Osteoblast (primary cell): ENCODE results near the gene TLR6. TPM values are rescaled to one million over a fixed set of nuclear protein-coding genes. Genes with fewer than 3 reads are reported as not detected.
A peak's percentile ranks its signal among the peaks of the same experiment; 100 is the strongest.

Experiments
- DNase-seq: peaks from one replicate; pipeline ENCODE4 v3.0.0; 2011; ENCODE audit warnings: low spot score, mixed read lengths; ENCODE audit not compliant: insufficient read length; ENCODE audit errors: missing footprints
- H2AFZ ChIP-seq: 2 replicates; pipeline ENCODE4 v1.6.0; 2011; ENCODE audit warnings: mild to moderate bottlenecking, low read length
- H3K27ac ChIP-seq: 2 replicates; pipeline ENCODE4 v1.5.1; 2011; ENCODE audit warnings: mild to moderate bottlenecking, low read depth, low read length, moderate library complexity
- H3K27me3 ChIP-seq: 2 replicates; pipeline ENCODE4 v1.6.0; 2012; ENCODE audit warnings: mild to moderate bottlenecking, control low read depth, inconsistent platforms, low read length, moderate library complexity; ENCODE audit not compliant: insufficient read depth
- H3K36me3 ChIP-seq: 2 replicates; pipeline ENCODE4 v1.5.1; 2011; ENCODE audit warnings: mild to moderate bottlenecking, low read length, control low read depth, moderate library complexity; ENCODE audit not compliant: insufficient read depth
- H3K4me1 ChIP-seq: 2 replicates; pipeline ENCODE4 v1.5.1; 2011; ENCODE audit warnings: mild to moderate bottlenecking, low read length, control low read depth, moderate library complexity; ENCODE audit not compliant: insufficient read depth
- H3K4me2 ChIP-seq: 2 replicates; pipeline ENCODE4 v1.6.0; 2011; ENCODE audit warnings: mild to moderate bottlenecking, low read length; ENCODE audit not compliant: insufficient read depth
- H3K4me3 ChIP-seq: fragments of 200-600 bp; sonication (generic); 3 replicates; pipeline ENCODE4 v1.5.1; 2012; ENCODE audit warnings: mild to moderate bottlenecking, low read length, inconsistent platforms; ENCODE audit not compliant: insufficient read depth
- H3K79me2 ChIP-seq: 2 replicates; pipeline ENCODE4 v1.6.0; 2012; ENCODE audit warnings: mild to moderate bottlenecking, low read length, control low read depth, inconsistent platforms; ENCODE audit not compliant: insufficient read depth
- H3K9me3 ChIP-seq: 2 replicates; pipeline ENCODE4 v1.5.1; 2011; ENCODE audit warnings: low read depth, low read length, control low read depth
- H4K20me1 ChIP-seq: 2 replicates; pipeline ENCODE4 v1.6.0; 2012; ENCODE audit warnings: mild to moderate bottlenecking, low read length, control low read depth; ENCODE audit not compliant: insufficient read depth
- total RNA-seq: library from RNA; depleted of rRNA; stranded (reverse); fragments of >200 nt; gene quantifications from 2 replicates; pipeline ENCODE4 v1.2.3, GENCODE V29; 2012
- TF ChIP-seq, protein P1 (sequence below): IDR thresholded peaks from 2 replicates; pipeline ENCODE4 v1.5.1; 2011; ENCODE audit warnings: mild to moderate bottlenecking, low read depth, low read length, moderate library complexity; ENCODE audit errors: extremely low read depth

TLR6 gene
- total RNA-seq, 1 donor, result 5.1 TPM

GRCh38 chr4:38884254-38884653, 27.6 kb upstream of the TLR6 start:
- H3K79me2 ChIP-seq, result peaks cover 64% of the 10 kb centered on the region
- no peak for DNase-seq

DNA sequence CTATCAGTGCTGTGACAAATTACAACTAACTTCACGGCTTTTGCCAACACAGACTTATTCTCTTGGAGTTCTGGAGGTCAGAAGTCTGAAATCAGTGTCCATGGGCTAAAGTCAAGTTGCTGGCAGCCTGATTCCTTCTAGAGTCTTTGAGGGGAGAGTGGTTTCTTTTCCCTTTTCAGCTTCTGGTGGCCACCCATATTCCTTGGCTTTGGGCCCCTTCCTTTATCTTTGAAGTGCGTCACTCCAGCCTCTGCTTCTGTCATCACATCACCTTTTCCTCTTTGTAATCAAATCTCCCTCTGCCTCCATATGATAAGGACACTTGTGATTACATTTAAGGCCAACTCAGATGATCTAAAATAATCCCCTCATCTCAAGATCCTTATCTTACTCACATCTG, 20.0 kb upstream of the TLR6 start:
- Histone ChIP-seq H3K36me3 (peaks cover 59% of the 10 kb centered on the region), H3K27ac (no peak overlapping the region), H3K4me1 (peaks cover 15% of the 10 kb centered on the region), H3K4me3 (no peak overlapping the region), H4K20me1 (peaks cover 78% of the 10 kb centered on the region), H2AFZ (no peak overlapping the region), H3K27me3 (no peaks in the 10 kb centered on the region), H3K4me2 (no peak overlapping the region), H3K79me2 (peaks cover 93% of the 10 kb centered on the region), H3K9me3 (no peaks in the 10 kb centered on the region)
- DNase-seq, result no peak
- TF ChIP-seq, protein P1, sequence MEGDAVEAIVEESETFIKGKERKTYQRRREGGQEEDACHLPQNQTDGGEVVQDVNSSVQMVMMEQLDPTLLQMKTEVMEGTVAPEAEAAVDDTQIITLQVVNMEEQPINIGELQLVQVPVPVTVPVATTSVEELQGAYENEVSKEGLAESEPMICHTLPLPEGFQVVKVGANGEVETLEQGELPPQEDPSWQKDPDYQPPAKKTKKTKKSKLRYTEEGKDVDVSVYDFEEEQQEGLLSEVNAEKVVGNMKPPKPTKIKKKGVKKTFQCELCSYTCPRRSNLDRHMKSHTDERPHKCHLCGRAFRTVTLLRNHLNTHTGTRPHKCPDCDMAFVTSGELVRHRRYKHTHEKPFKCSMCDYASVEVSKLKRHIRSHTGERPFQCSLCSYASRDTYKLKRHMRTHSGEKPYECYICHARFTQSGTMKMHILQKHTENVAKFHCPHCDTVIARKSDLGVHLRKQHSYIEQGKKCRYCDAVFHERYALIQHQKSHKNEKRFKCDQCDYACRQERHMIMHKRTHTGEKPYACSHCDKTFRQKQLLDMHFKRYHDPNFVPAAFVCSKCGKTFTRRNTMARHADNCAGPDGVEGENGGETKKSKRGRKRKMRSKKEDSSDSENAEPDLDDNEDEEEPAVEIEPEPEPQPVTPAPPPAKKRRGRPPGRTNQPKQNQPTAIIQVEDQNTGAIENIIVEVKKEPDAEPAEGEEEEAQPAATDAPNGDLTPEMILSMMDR, result no peak

More at GRCh38 chr4:38884254-38884653, 27.6 kb upstream of the TLR6 start:
- no peak overlapping the region for H3K4me2 ChIP-seq
- no peaks in the 10 kb centered on the region for H3K27me3 ChIP-seq
- H3K36me3 ChIP-seq, result peaks cover 58% of the 10 kb centered on the region
- peaks cover 44% of the 10 kb centered on the region for H4K20me1 ChIP-seq
- H3K4me3 ChIP-seq, result no peak overlapping the region
- peaks cover 10% of the 10 kb centered on the region for H3K4me1 ChIP-seq
- TF ChIP-seq, protein P1, result no peak
- H3K9me3 ChIP-seq, result no peaks in the 10 kb centered on the region
- no peak overlapping the region for H2AFZ ChIP-seq
- no peak overlapping the region for H3K27ac ChIP-seq

- Histone ChIP-seq H3K9me3 (no peaks in the 10 kb centered on the region), H3K4me2 (no peak overlapping the region), H3K4me1 (peaks cover 43% of the 10 kb centered on the region), H3K36me3 (peaks cover 51% of the 10 kb centered on the region), H3K4me3 (no peak overlapping the region), H3K79me2 (peaks cover 96% of the 10 kb centered on the region), H3K27me3 (no peaks in the 10 kb centered on the region), H3K27ac (peak overlapping the region; percentile 31), H4K20me1 (peaks cover 70% of the 10 kb centered on the region), H2AFZ (no peak overlapping the region)
- DNase-seq, result no peak
- TF ChIP-seq, protein P1, result no peak
These were observed 16.8 kb upstream of the TLR6 start for GRCh38 chr4:38873290-38873944.

- Histone ChIP-seq H3K4me2 (no peak overlapping the region), H3K27ac (peak overlapping the region; percentile 31)
These were observed 16.0 kb upstream of the TLR6 start for GRCh38 chr4:38872620-38873019.

More at GRCh38 chr4:38872620-38873019, 16.0 kb upstream of the TLR6 start:
- peaks cover 64% of the 10 kb centered on the region for H4K20me1 ChIP-seq
- TF ChIP-seq, protein P1, result no peak
- H2AFZ ChIP-seq, result no peak overlapping the region
- peaks cover 43% of the 10 kb centered on the region for H3K4me1 ChIP-seq
- H3K4me3 ChIP-seq, result no peak overlapping the region
- H3K9me3 ChIP-seq, result no peaks in the 10 kb centered on the region
- H3K79me2 ChIP-seq, result peaks cover 98% of the 10 kb centered on the region
- peaks cover 46% of the 10 kb centered on the region for H3K36me3 ChIP-seq
- no peaks in the 10 kb centered on the region for H3K27me3 ChIP-seq
- peak; percentile 63 for DNase-seq
